OCI-LY7 (cell line): Measurements from ENCODE around the gene RPS19.

Source experiments
- CTCF ChIP-seq: fragments of 200-600 bp; sonication (generic); conservative IDR thresholded peaks from 2 replicates; pipeline ENCODE4 v1.5.1; 2014; ENCODE audit warnings: mild to moderate bottlenecking, antibody characterized with exemption, low read length, moderate library complexity, mixed read lengths
- EZH2phosphoT487 ChIP-seq: fragments of 200-600 bp; sonication (generic); IDR thresholded peaks from 2 replicates; pipeline ENCODE4 v1.6.1; 2018; ENCODE audit warnings: low read depth, borderline replicate concordance, mild to moderate bottlenecking, mixed run types, antibody characterized with exemption, low read length, moderate library complexity, mixed read lengths

GRCh38 chr19:41917676-41918075 lies 57.6 kb downstream of the RPS19 start:
- no peak for TF ChIP-seq CTCF
- no peak for TF ChIP-seq EZH2phosphoT487
